Liver (tissue), 9 donors: ENCODE data around the gene POLR3GL. TPM values are rescaled to one million over a fixed set of nuclear protein-coding genes. Genes with fewer than 3 reads are reported as not detected.

ENCODE experiments used
- DNase-seq: peaks from one replicate; pipeline ENCODE4 v3.0.0-alpha.2; 2017; ENCODE audit warnings: low spot score
- H3K27ac ChIP-seq, 2 donors: one replicate each; pipeline ENCODE4 v1.7.0; 2013; ENCODE audit warnings: inconsistent platforms in 2 of 2, low read length in 2 of 2, control low read depth in 1 of 2, low read depth in 1 of 2, mild to moderate bottlenecking in 1 of 2
- H3K27me3 ChIP-seq, 4 donors: one replicate each; pipeline versions ENCODE4 v1.6.1 to v1.7.0; 2013; ENCODE audit warnings: low read length in 3 of 4, inconsistent platforms in 1 of 4, mild to moderate bottlenecking in 1 of 4, moderate library complexity in 1 of 4; ENCODE audit not compliant: control insufficient read depth in 4 of 4, insufficient read depth in 4 of 4
- H3K36me3 ChIP-seq, 4 donors: one replicate each; pipeline versions ENCODE4 v1.6.1 to v1.7.0; 2013; ENCODE audit warnings: low read length in 3 of 4, mild to moderate bottlenecking in 3 of 4, low read depth in 1 of 4, moderate library complexity in 1 of 4; ENCODE audit not compliant: control insufficient read depth in 4 of 4, insufficient read depth in 3 of 4
- H3K4me1 ChIP-seq, 4 donors: one replicate each; pipeline versions ENCODE4 v1.6.1 to v1.7.0; 2013; ENCODE audit warnings: low read length in 3 of 4, mild to moderate bottlenecking in 3 of 4, moderate library complexity in 1 of 4; ENCODE audit not compliant: control insufficient read depth in 4 of 4, insufficient read depth in 4 of 4
- H3K4me3 ChIP-seq, 3 donors: one replicate each; pipeline versions ENCODE4 v1.6.1 to v1.7.0; 2013; ENCODE audit warnings: low read length in 3 of 3, control low read depth in 1 of 3, low read depth in 1 of 3, mild to moderate bottlenecking in 1 of 3
- H3K9ac ChIP-seq, 2 donors: one replicate each; pipeline ENCODE4 v1.7.0; 2013; ENCODE audit warnings: low read length in 2 of 2, mild to moderate bottlenecking in 2 of 2, moderate library complexity in 2 of 2, control low read depth in 1 of 2, low read depth in 1 of 2
- H3K9me3 ChIP-seq, 4 donors: one replicate each; pipeline versions ENCODE4 v1.6.1 to v1.7.0; 2013; ENCODE audit warnings: low read length in 3 of 4; ENCODE audit not compliant: control insufficient read depth in 4 of 4
- EGR1 ChIP-seq, 2 donors: IDR thresholded peaks; 2 replicates each; pipeline ENCODE4 v1.6.1; 2016 to 2018; ENCODE audit warnings: antibody characterized with exemption in 2 of 2, low read depth in 2 of 2
- FOXA1 ChIP-seq: IDR thresholded peaks from 2 replicates; pipeline ENCODE4 v1.6.1; 2016; ENCODE audit warnings: antibody characterized with exemption
- FOXA2 ChIP-seq: IDR thresholded peaks from 2 replicates; pipeline ENCODE4 v1.6.1; 2016; ENCODE audit warnings: antibody characterized with exemption
- GABPA ChIP-seq, 2 donors: IDR thresholded peaks in 1 of 2; conservative IDR thresholded peaks in 1 of 2; 2 replicates each; pipeline ENCODE4 v1.6.1; 2016; ENCODE audit warnings: antibody characterized with exemption in 2 of 2, mild to moderate bottlenecking in 1 of 2, moderate library complexity in 1 of 2
- HNF4A ChIP-seq, 2 donors: conservative IDR thresholded peaks; 2 replicates each; pipeline ENCODE4 v1.6.1; 2016; ENCODE audit warnings: antibody characterized with exemption in 2 of 2, mild to moderate bottlenecking in 2 of 2
- HNF4G ChIP-seq: IDR thresholded peaks from 2 replicates; pipeline ENCODE4 v1.6.1; 2016; ENCODE audit warnings: antibody characterized with exemption
- JUND ChIP-seq, 2 donors: IDR thresholded peaks; 2 replicates each; pipeline ENCODE4 v1.6.1; 2016; ENCODE audit warnings: antibody characterized with exemption in 2 of 2
- NR2F2 ChIP-seq: IDR thresholded peaks from 2 replicates; pipeline ENCODE4 v1.6.1; 2016; ENCODE audit warnings: antibody characterized with exemption
- RAD21 ChIP-seq, 2 donors: IDR thresholded peaks; 2 replicates each; pipeline ENCODE4 v1.6.1; 2016; ENCODE audit warnings: antibody characterized with exemption in 2 of 2, mild to moderate bottlenecking in 2 of 2
- REST ChIP-seq: IDR thresholded peaks from 2 replicates; pipeline ENCODE4 v1.6.1; 2016; ENCODE audit warnings: antibody characterized with exemption, mild to moderate bottlenecking
- RXRA ChIP-seq, 2 donors: IDR thresholded peaks; 2 replicates each; pipeline ENCODE4 v1.6.1; 2017 to 2018; ENCODE audit warnings: antibody characterized with exemption in 2 of 2, mild to moderate bottlenecking in 1 of 2
- SP1 ChIP-seq: IDR thresholded peaks from 2 replicates; pipeline ENCODE4 v1.6.1; 2018; ENCODE audit warnings: antibody characterized with exemption, mild to moderate bottlenecking
- TAF1 ChIP-seq: conservative IDR thresholded peaks from 2 replicates; pipeline ENCODE4 v1.6.1; 2016; ENCODE audit warnings: antibody characterized with exemption, mild to moderate bottlenecking
- YY1 ChIP-seq: IDR thresholded peaks from 2 replicates; pipeline ENCODE4 v1.6.1; 2016; ENCODE audit warnings: antibody characterized with exemption, mild to moderate bottlenecking
- ZBTB33 ChIP-seq: IDR thresholded peaks from 2 replicates; pipeline ENCODE4 v1.6.1; 2016; ENCODE audit warnings: antibody characterized with exemption
- WGBS: extraction: QIAGEN DNeasy Blood & Tissue Kit; methylation state at CpG from one replicate; pipeline ENCODE4 v1.1.7; 2013; 5-methylcytosine and 5-hydroxymethylcytosine counted together
- polyA plus RNA-seq, 2 donors: library from polyadenylated mRNA; stranded (reverse) in 1 of 2; unstranded in 1 of 2; fragments of 200-250 nt in 1 of 2; fragments of >200 nt in 1 of 2; fragmentation: Nextera tagmentation in 1 of 2; extraction: Ambion mirVana in 1 of 2; gene quantifications; one replicate each; pipeline versions ENCODE4 v1.2.1 to v1.2.3, GENCODE V29; 2013 to 2015
- total RNA-seq, 2 donors: library from RNA; depleted of rRNA; stranded (reverse); fragments of >200 nt; gene quantifications; one replicate each; pipeline ENCODE4 v1.2.3, GENCODE V29; 2014
- TF ChIP-seq, protein P1 (sequence below): IDR thresholded peaks from 2 replicates; pipeline ENCODE4 v1.6.1; 2016; ENCODE audit warnings: antibody characterized with exemption
- TF ChIP-seq, protein P2 (sequence below): IDR thresholded peaks from 2 replicates; pipeline ENCODE4 v1.6.1; 2016; ENCODE audit warnings: antibody characterized with exemption
- TF ChIP-seq, protein P3 (sequence below): fragments of 150-350 bp; IDR thresholded peaks from 2 replicates; pipeline ENCODE4 v1.5.1; 2017; ENCODE audit warnings: improper control_type of control experiment, low read depth, low read length; ENCODE audit not compliant: missing input control
- donor health status: healthy.
- donor health status: healthy.
- donor health status: healthy.
- donor health status: healthy.
- donor health status: healthy.

The POLR3GL gene
- total and polyA plus RNA-seq, 4 donors = 11.9 to 23.4 (median 16.2) TPM

DNA sequence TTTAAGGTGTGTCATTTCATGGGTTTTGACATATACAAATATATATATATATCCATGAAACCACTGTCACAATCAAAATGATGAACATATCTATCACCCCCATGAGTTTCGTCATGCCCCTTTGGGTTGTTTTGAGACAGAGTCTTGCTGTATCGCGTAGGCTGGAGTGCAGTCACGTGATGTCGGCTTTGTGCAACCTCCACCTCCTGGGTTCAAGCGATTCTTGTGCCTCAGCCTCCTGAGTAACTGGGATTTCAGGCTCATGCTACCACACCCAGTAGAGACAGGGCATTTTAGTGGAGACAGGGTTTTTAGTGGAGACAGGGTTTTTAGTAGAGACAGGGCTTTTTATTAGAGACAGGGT lies 49.1 kb downstream of the POLR3GL start:
- H3K4me1 ChIP-seq = peaks cover 0 to 10% (median 4%) of the 10 kb centered on the region in 4 donors
- H3K4me3 ChIP-seq = no peak overlapping the region
- peaks cover 0 to 18% (median 7%) of the 10 kb centered on the region in 4 donors for H3K36me3 ChIP-seq
- no peak for TF ChIP-seq EGR1 (IDR thresholded peaks at IDR 0.05; ENCODE audit: low read depth in 2 of 2)
- TF ChIP-seq FOXA1 = no peak
- TF ChIP-seq REST = no peak
- no peak for TF ChIP-seq TAF1
- no peak for TF ChIP-seq HNF4G
- TF ChIP-seq RXRA (IDR thresholded peaks at IDR 0.05) = no peak
- TF ChIP-seq, protein P1, sequence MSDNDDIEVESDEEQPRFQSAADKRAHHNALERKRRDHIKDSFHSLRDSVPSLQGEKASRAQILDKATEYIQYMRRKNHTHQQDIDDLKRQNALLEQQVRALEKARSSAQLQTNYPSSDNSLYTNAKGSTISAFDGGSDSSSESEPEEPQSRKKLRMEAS = no peak
- TF ChIP-seq, protein P2, sequence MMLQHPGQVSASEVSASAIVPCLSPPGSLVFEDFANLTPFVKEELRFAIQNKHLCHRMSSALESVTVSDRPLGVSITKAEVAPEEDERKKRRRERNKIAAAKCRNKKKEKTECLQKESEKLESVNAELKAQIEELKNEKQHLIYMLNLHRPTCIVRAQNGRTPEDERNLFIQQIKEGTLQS = no peak
- TF ChIP-seq JUND (IDR thresholded peaks at IDR 0.05) = no peak
- TF ChIP-seq HNF4A (conservative IDR thresholded peaks at IDR 0.05) = no peak
- TF ChIP-seq FOXA2 = no peak
- TF ChIP-seq NR2F2 = no peak
- TF ChIP-seq, protein P3, sequence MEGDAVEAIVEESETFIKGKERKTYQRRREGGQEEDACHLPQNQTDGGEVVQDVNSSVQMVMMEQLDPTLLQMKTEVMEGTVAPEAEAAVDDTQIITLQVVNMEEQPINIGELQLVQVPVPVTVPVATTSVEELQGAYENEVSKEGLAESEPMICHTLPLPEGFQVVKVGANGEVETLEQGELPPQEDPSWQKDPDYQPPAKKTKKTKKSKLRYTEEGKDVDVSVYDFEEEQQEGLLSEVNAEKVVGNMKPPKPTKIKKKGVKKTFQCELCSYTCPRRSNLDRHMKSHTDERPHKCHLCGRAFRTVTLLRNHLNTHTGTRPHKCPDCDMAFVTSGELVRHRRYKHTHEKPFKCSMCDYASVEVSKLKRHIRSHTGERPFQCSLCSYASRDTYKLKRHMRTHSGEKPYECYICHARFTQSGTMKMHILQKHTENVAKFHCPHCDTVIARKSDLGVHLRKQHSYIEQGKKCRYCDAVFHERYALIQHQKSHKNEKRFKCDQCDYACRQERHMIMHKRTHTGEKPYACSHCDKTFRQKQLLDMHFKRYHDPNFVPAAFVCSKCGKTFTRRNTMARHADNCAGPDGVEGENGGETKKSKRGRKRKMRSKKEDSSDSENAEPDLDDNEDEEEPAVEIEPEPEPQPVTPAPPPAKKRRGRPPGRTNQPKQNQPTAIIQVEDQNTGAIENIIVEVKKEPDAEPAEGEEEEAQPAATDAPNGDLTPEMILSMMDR = no peak
- TF ChIP-seq ZBTB33 = no peak
- no peak for TF ChIP-seq GABPA (IDR thresholded peaks at IDR 0.05 in 1 of 2, conservative IDR thresholded peaks at IDR 0.05 in 1 of 2)
- TF ChIP-seq SP1 = no peak
- TF ChIP-seq RAD21 (IDR thresholded peaks at IDR 0.05) = no peak
- no peak for TF ChIP-seq YY1
- H3K9ac ChIP-seq = no peak overlapping the region
- H3K27me3 ChIP-seq = no peaks in the 10 kb centered on the region
- no peak for DNase-seq
- 58% methylated on average over 6 of the region's 6 CpGs for WGBS
- H3K9me3 ChIP-seq = no peaks in the 10 kb centered on the region
- H3K27ac ChIP-seq = no peak overlapping the region
